SU-DHL-6 (cell line): ENCODE results near the gene LHFPL5.

Experiments used
- H2AFZ ChIP-seq: fragments of 200-600 bp; sonication (generic); 2 replicates; pipeline ENCODE4 v1.6.1; 2014; ENCODE audit warnings: low read depth, mild to moderate bottlenecking, moderate library complexity, mixed read lengths, antibody characterized with exemption, low read length; ENCODE audit not compliant: severe bottlenecking
- H3F3A ChIP-seq: fragments of 200-600 bp; shearing (Covaris generic); 2 replicates; pipeline ENCODE4 v1.6.0; 2016; ENCODE audit warnings: antibody characterized with exemption, mild to moderate bottlenecking; ENCODE audit not compliant: insufficient read depth
- H3K27ac ChIP-seq: fragments of 200-600 bp; sonication (generic); 2 replicates; pipeline ENCODE4 v1.5.1; 2016; ENCODE audit warnings: low read depth, mild to moderate bottlenecking, low read length, moderate library complexity, mixed read lengths
- H3K27me3 ChIP-seq: fragments of 200-600 bp; sonication (generic), shearing (Covaris generic); 2 replicates; pipeline ENCODE4 v1.6.0; 2014; ENCODE audit warnings: mild to moderate bottlenecking, low read length
- H3K36me3 ChIP-seq: fragments of 200-600 bp; sonication (generic); 2 replicates; pipeline ENCODE4 v1.6.1; 2014; ENCODE audit warnings: mild to moderate bottlenecking, low read length, mixed read lengths
- H3K4me2 ChIP-seq: fragments of 300-600, 200-600 bp; shearing (Covaris generic), sonication (generic); 2 replicates; pipeline ENCODE4 v1.6.0; 2014; ENCODE audit warnings: low read length, low read depth, mild to moderate bottlenecking; ENCODE audit not compliant: poor library complexity, severe bottlenecking
- H3K4me3 ChIP-seq: fragments of 200-600 bp; sonication (generic); 2 replicates; pipeline ENCODE4 v1.5.1; 2014; ENCODE audit warnings: antibody characterized with exemption, low read length, mild to moderate bottlenecking, mixed read lengths; ENCODE audit not compliant: insufficient read depth, poor library complexity, severe bottlenecking
- H3K79me2 ChIP-seq: fragments of 200-600 bp; sonication (generic); 2 replicates; pipeline ENCODE4 v1.6.1; 2014; ENCODE audit warnings: mild to moderate bottlenecking, low read length, moderate library complexity; ENCODE audit not compliant: insufficient read depth
- H3K9ac ChIP-seq: fragments of 200-600 bp; sonication (generic); 2 replicates; pipeline ENCODE4 v1.7.0; 2014; ENCODE audit warnings: mild to moderate bottlenecking, low read length
- H3K9me2 ChIP-seq: fragments of 200-600 bp; sonication (generic); replicated peaks from 2 replicates; pipeline ENCODE4 v1.6.1; 2014; ENCODE audit warnings: low read length; ENCODE audit not compliant: insufficient read depth
- H3K9me3 ChIP-seq: fragments of 200-600 bp; sonication (generic); 2 replicates; pipeline ENCODE4 v1.6.1; 2014; ENCODE audit warnings: low read length, mixed read lengths; ENCODE audit not compliant: insufficient read depth
- H4K20me1 ChIP-seq: fragments of 200-600 bp; sonication (generic); 2 replicates; pipeline ENCODE4 v1.6.1; 2014; ENCODE audit warnings: low read depth, mild to moderate bottlenecking, antibody characterized with exemption, low read length, moderate library complexity, mixed read lengths
- EZH2phosphoT487 ChIP-seq: fragments of 200-600 bp; sonication (generic), shearing (Covaris generic); conservative IDR thresholded peaks from 2 replicates; pipeline ENCODE4 v1.6.1; 2018; ENCODE audit warnings: mild to moderate bottlenecking, antibody characterized with exemption, low read length, moderate library complexity, mixed read lengths
- TF ChIP-seq, protein P1 (sequence below): fragments of 200-600 bp; sonication (generic); IDR thresholded peaks from one replicate; pipeline ENCODE4 v1.5.1; 2017; ENCODE audit warnings: antibody characterized with exemption, mild to moderate bottlenecking, low read length, moderate library complexity; ENCODE audit not compliant: insufficient read depth, poor library complexity, severe bottlenecking

LHFPL5 gene

DNA sequence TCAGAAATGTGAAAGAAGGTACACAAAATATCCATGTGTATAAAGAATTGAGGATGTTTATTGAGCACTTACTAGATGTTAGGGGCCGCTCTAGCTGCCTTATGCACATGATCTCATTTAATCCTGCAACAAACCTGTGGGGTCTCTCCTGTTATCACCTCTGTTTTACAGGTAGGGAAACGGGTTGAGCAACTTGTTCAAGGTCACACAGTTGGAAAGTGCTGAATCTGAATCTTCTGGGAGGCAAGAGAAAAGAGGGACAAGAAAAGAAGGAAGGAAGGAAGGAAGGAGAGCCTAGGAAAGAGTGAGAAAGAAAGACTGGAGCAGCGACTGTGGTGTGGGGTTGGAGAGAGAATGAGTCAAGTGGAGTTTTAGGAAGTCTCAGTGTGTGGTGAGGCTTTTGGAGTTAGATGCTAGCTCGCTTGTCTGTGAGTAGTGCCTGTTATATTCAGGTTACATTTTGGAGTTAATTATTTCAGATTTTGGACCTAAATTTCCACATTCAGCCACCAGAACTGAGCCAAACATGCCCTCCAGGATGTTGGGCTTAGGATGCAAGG lies 16.6 kb upstream of the LHFPL5 start:
- Histone ChIP-seq H4K20me1 (no peaks in the 10 kb centered on the region), H3K4me3 (no peak overlapping the region), H3K9me2 (no peaks in the 10 kb centered on the region), H3K27ac (no peak overlapping the region), H3K9ac (no peak overlapping the region), H3K27me3 (no peaks in the 10 kb centered on the region), H2AFZ (no peak overlapping the region), H3K9me3 (no peaks in the 10 kb centered on the region), H3K79me2 (no peaks in the 10 kb centered on the region), H3F3A (no peaks in the 10 kb centered on the region), H3K36me3 (no peaks in the 10 kb centered on the region), H3K4me2 (no peak overlapping the region)
- TF ChIP-seq, protein P1, sequence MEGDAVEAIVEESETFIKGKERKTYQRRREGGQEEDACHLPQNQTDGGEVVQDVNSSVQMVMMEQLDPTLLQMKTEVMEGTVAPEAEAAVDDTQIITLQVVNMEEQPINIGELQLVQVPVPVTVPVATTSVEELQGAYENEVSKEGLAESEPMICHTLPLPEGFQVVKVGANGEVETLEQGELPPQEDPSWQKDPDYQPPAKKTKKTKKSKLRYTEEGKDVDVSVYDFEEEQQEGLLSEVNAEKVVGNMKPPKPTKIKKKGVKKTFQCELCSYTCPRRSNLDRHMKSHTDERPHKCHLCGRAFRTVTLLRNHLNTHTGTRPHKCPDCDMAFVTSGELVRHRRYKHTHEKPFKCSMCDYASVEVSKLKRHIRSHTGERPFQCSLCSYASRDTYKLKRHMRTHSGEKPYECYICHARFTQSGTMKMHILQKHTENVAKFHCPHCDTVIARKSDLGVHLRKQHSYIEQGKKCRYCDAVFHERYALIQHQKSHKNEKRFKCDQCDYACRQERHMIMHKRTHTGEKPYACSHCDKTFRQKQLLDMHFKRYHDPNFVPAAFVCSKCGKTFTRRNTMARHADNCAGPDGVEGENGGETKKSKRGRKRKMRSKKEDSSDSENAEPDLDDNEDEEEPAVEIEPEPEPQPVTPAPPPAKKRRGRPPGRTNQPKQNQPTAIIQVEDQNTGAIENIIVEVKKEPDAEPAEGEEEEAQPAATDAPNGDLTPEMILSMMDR, result no peak
- TF ChIP-seq EZH2phosphoT487, result no peak

DNA sequence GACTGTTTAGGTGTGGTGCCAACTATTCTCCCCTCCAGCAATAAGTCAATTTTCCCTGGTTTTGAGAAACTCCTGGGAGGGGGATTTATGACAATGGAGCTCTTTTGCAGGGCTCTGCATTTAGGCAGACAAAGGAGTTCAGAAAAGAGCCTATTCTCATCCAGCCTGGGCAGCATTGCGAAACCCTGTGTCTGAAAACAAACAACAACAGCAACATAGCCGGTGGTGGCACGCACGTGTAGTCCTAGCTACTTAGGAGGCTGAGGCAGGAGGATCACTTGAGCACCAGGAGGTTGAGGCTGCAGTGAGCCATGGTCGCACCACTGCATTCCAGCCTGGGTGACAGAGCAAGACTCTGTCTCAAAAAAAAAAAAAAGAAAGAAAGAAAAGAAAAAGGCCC lies 14.5 kb upstream of the LHFPL5 start:
- Histone ChIP-seq H3F3A (no peaks in the 10 kb centered on the region), H3K27me3 (no peaks in the 10 kb centered on the region), H3K4me3 (no peak overlapping the region)

DNA sequence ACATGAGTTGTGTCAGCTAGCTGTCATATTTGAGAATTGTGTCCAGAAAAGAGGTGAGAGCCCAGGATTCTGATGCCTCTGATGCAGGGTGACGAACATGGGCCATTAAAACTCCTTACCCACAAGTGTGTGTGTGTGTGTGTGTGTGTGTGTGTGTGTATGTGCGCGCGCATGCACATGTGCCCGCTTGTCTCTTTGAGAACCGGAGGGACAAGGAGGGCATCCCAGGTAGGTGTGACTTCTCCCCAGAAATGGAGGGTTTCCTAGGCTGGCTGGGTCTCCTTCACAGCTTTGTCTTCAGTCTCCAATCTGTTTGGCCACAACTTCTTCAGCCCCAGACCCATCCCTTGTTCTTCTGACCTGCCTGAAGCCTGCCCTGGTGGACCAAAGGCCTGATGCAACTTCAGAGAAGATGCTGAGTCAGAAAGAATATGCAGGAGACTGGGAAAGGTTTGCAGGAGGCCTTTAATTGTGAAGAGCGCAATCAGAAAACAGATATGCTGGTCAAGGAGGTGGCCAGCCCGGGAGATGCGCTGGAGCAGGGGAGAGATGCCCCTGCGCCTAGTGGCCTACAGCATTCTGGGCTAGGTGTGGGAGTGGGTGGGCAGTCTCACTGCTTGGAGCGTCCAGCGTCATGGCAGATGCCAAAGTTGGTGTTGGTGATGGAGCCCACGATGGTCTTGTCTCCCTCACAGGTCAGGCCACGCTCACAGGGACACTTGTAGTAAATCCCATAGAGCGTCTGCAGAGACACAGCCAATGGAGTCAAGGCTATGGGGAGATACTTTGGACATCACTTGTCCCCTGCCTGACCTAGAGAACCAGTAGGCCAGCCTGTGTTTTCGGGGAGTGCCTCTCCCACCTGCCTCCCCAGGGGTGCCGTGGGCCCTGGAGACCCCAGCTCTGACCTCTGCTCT lies 10.4 kb upstream of the LHFPL5 start:
- no peak for TF ChIP-seq EZH2phosphoT487
- TF ChIP-seq, protein P1, result no peak
- H3K9me3 ChIP-seq, result no peaks in the 10 kb centered on the region
- H3K4me3 ChIP-seq, result no peak overlapping the region
- H3F3A ChIP-seq, result no peaks in the 10 kb centered on the region
- H3K9ac ChIP-seq, result no peak overlapping the region
- no peak overlapping the region for H3K4me2 ChIP-seq
- H3K36me3 ChIP-seq, result no peaks in the 10 kb centered on the region
- no peaks in the 10 kb centered on the region for H3K79me2 ChIP-seq
- no peak overlapping the region for H3K27ac ChIP-seq
- no peaks in the 10 kb centered on the region for H3K27me3 ChIP-seq
- no peaks in the 10 kb centered on the region for H3K9me2 ChIP-seq
- H4K20me1 ChIP-seq, result no peaks in the 10 kb centered on the region
- H2AFZ ChIP-seq, result no peak overlapping the region

More for the DNA sequence above, 14.5 kb upstream of the LHFPL5 start:
- no peak overlapping the region for H3K9ac ChIP-seq
- H3K9me2 ChIP-seq, result no peaks in the 10 kb centered on the region
- no peaks in the 10 kb centered on the region for H3K79me2 ChIP-seq
- no peak overlapping the region for H3K27ac ChIP-seq
- H3K9me3 ChIP-seq, result no peaks in the 10 kb centered on the region
- H3K36me3 ChIP-seq, result no peaks in the 10 kb centered on the region
- no peak overlapping the region for H2AFZ ChIP-seq
- H3K4me2 ChIP-seq, result no peak overlapping the region
- H4K20me1 ChIP-seq, result no peaks in the 10 kb centered on the region
- no peak for TF ChIP-seq EZH2phosphoT487
- TF ChIP-seq, protein P1, result no peak
